ENCODE measurements around the gene ADAMTS3. TPM values are rescaled to one million over a fixed set of nuclear protein-coding genes. Genes with fewer than 3 reads are reported as not detected.

The ADAMTS3 gene
- polyA plus RNA-seq, 1 donor (not counting 4 experiments of a cell fraction or from before 2014, with no cell fraction given), result 0.09 TPM

GRCh38 chr4:72587334-72587733, 18.3 kb upstream of the ADAMTS3 start:
- Histone ChIP-seq H3K27me3 (ENCODE audit: control insufficient read depth, extremely low read depth, insufficient read depth, low read length) (peaks cover 3% of the 10 kb centered on the region), H4K20me1 (ENCODE audit: control insufficient read depth, extremely low read depth, insufficient read depth, low read length) (no peaks in the 10 kb centered on the region), H3K9me3 (ENCODE audit: control insufficient read depth, low read depth, low read length) (no peaks in the 10 kb centered on the region), H2AFZ (ENCODE audit: control insufficient read depth, low read length) (no peak overlapping the region), H3K36me3 (ENCODE audit: control insufficient read depth in 2 of 2, extremely low read depth in 1 of 2, insufficient read depth in 2 of 2, low read length in 2 of 2) (no peaks in the 10 kb centered on the region), H3K4me2 (ENCODE audit: control insufficient read depth, extremely low read depth, insufficient read depth, low read depth, low read length) (no peak overlapping the region), H3K79me2 (ENCODE audit: control insufficient read depth, insufficient read depth, low read length) (no peaks in the 10 kb centered on the region), H3K9ac (ENCODE audit: control insufficient read depth, extremely low read depth, insufficient read depth, low read length) (no peak overlapping the region), H3K9me1 (ENCODE audit: control insufficient read depth, extremely low read depth, insufficient read depth, low read length) (no peaks in the 10 kb centered on the region), H3K4me3 (ENCODE audit: control insufficient read depth in 2 of 3, extremely low read depth in 1 of 3, insufficient read depth in 2 of 3, low read depth in 1 of 3, low read length in 3 of 3) (no peak overlapping the region), H3K4me1 (ENCODE audit: control insufficient read depth, extremely low read depth, insufficient read depth, low read length) (no peaks in the 10 kb centered on the region), H3K27ac (ENCODE audit: control insufficient read depth, insufficient read depth, low read length) (no peak overlapping the region)
- no peak for TF ChIP-seq EZH2 (IDR thresholded peaks at IDR 0.05; ENCODE audit: low read length)
- no peak for TF ChIP-seq CTCF (optimal IDR thresholded peaks at IDR 0.05 in 1 of 3, IDR thresholded peaks at IDR 0.05 in 1 of 3, conservative IDR thresholded peaks at IDR 0.05 in 1 of 3; ENCODE audit: extremely low read depth in 1 of 3, insufficient read depth in 2 of 3, low read length in 3 of 3)
- dilution Hi-C loops (cut with MboI; ENCODE audit: extremely low pct_ligation_motif_present, low sequenced_read_pairs), result no loop called here
- DNase-seq (ENCODE audit: low read depth, low spot score), result no peak
- FAIRE-seq, result no peak

- no peaks in the 10 kb centered on the region for H3K9me1 ChIP-seq (ENCODE audit: control insufficient read depth, extremely low read depth, insufficient read depth, low read length)
- H4K20me1 ChIP-seq (ENCODE audit: control insufficient read depth, extremely low read depth, insufficient read depth, low read length), result no peaks in the 10 kb centered on the region
- H3K9me3 ChIP-seq (ENCODE audit: control insufficient read depth, low read depth, low read length), result no peaks in the 10 kb centered on the region
- H3K4me2 ChIP-seq (ENCODE audit: control insufficient read depth, extremely low read depth, insufficient read depth, low read depth, low read length), result no peak overlapping the region
- TF ChIP-seq CTCF (optimal IDR thresholded peaks at IDR 0.05 in 1 of 3, IDR thresholded peaks at IDR 0.05 in 1 of 3, conservative IDR thresholded peaks at IDR 0.05 in 1 of 3; ENCODE audit: extremely low read depth in 1 of 3, insufficient read depth in 2 of 3, low read length in 3 of 3) (no peak), EZH2 (IDR thresholded peaks at IDR 0.05; ENCODE audit: low read length) (no peak)
- FAIRE-seq (no peak), DNase-seq (ENCODE audit: low read depth, low spot score) (no peak)
- no peaks in the 10 kb centered on the region for H3K79me2 ChIP-seq (ENCODE audit: control insufficient read depth, insufficient read depth, low read length)
- no peak overlapping the region for H3K9ac ChIP-seq (ENCODE audit: control insufficient read depth, extremely low read depth, insufficient read depth, low read length)
- peaks cover 3% of the 10 kb centered on the region for H3K27me3 ChIP-seq (ENCODE audit: control insufficient read depth, extremely low read depth, insufficient read depth, low read length)
- dilution Hi-C loops (cut with MboI; ENCODE audit: extremely low pct_ligation_motif_present, low sequenced_read_pairs), result no loop called here
- no peak overlapping the region for H2AFZ ChIP-seq (ENCODE audit: control insufficient read depth, low read length)
- H3K36me3 ChIP-seq (ENCODE audit: control insufficient read depth in 2 of 2, extremely low read depth in 1 of 2, insufficient read depth in 2 of 2, low read length in 2 of 2), result no peaks in the 10 kb centered on the region
- no peaks in the 10 kb centered on the region for H3K4me1 ChIP-seq (ENCODE audit: control insufficient read depth, extremely low read depth, insufficient read depth, low read length)
- H3K27ac ChIP-seq (ENCODE audit: control insufficient read depth, insufficient read depth, low read length), result no peak overlapping the region
- H3K4me3 ChIP-seq (ENCODE audit: control insufficient read depth in 2 of 3, extremely low read depth in 1 of 3, insufficient read depth in 2 of 3, low read depth in 1 of 3, low read length in 3 of 3), result no peak overlapping the region
Observed at GRCh38 chr4:72582853-72583252, 13.8 kb upstream of the ADAMTS3 start.

Measured in keratinocyte (primary cell).